T-helper 1 cell (primary cell): ENCODE measurements around the gene LYPD5.
A peak's percentile ranks its signal among the peaks of the same experiment; 100 is the strongest.

Experiments used
- DNase-seq, 5 donors: peaks; one replicate each; pipeline ENCODE4 v3.0.0-alpha.2; 2012 to 2020

Gene LYPD5

DNA sequence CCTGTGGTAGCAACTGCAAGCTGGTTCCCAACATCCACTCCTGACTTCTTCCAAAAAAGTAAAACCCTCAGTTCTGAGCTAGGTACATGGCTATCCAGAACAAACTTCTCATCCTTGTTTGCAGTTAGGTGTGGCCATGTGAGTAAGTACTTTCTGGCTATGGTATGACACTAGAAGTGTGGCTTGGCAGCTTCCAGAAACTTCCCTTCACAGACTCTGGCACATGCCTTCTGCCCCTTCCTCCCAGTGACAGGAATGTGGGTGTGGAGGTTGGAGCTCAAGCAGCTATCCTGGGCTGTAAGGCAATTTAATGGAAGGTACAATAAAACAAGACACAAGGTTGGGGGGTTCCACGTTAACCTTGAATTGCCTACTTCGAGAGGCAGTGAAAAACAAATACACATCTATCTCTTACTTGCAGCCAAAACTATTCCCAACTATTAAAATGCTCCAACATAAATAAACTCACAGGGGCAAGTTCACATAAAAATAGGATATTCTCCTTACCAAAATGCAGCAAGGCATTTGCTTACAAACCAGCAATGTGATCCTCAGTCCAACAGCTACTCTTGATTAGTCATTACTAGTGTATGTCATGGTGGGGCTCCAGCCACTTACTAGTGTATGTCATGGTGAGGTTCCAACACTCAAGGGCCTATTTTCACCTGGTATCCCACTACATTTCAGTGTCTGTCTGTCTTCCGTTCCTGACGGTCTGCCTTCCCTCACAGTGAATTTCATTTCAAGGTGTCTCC, 50.6 kb downstream of the LYPD5 start:
- DNase-seq, result peak in 1 of 5 donors; percentile 28

DNA sequence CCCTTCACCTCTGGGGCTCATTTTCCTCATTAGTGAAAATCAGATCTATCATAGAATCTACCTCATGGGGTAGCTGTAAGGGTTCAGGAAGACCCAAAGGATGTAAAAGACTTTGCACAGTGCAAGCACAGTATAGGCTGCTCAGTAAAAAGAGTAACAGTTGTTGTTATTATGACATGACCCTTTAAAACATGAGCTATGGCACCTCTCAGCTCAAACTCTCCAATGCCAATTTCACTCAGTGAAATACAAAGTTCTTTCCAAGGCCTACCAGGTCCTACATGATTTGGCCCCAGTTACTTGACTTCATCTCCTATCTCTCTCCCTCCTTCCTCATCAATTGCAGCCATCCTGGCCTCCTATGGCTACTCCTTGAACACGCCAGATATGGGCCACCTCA, 52.3 kb downstream of the LYPD5 start:
- no peak for DNase-seq

DNA sequence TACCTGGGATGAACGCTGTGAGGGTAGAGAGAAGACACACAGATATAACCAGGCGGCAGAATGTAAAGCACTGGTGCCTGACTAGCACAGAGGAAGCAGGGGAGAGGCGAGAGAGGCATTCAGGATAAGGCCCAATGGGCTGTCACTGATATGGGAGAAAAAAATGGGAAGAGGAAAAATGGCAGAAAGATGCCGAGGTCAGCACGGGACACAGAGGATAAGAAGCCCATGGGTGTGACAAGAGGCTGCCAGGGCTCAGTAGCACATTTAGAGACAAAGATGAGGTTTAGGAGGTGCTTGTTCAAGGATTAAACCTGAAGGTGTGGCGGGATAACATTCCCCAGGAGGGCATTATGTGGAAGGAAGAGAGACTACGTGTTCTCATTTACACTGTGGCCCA, 53.1 kb downstream of the LYPD5 start:
- no peak for DNase-seq

DNA sequence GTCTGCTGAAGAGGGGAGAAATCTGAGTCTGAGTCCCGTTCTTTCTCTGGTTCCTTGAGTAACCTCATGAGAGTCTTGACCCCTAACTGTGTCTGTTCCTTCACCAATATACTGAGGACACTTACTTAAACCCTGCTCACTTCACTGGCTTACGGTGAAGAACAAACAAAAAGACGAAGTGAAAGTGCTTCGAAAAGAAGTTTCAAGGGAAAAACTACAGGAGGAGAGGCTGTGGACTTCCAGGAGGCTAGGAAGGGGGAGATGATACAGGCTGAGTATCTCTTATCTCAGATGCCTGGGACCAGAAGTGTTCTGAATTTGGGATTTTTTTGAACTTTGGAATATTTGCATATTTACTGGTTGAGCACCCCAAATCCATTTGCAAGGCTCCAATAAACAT, 53.6 kb downstream of the LYPD5 start:
- no peak for DNase-seq

DNA sequence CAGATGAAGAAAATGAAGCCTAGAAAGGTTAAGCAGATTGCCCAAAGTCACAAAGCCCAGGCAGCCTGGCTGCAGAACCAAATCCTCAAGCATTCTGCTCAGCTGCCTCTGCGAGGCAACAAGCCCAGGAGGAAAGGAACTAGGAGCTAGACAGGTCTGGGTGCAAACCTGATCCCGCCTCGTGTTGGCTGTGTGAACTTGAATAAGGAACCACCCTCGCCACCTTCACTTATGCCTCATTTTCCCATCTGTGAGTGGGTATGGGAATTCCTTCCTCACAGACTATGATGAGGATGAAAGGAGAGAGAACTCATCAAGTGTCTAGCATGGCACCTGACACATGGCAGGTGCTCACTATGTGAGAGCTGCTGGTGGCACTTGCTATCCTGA, 54.0 kb downstream of the LYPD5 start:
- no peak for DNase-seq

DNA sequence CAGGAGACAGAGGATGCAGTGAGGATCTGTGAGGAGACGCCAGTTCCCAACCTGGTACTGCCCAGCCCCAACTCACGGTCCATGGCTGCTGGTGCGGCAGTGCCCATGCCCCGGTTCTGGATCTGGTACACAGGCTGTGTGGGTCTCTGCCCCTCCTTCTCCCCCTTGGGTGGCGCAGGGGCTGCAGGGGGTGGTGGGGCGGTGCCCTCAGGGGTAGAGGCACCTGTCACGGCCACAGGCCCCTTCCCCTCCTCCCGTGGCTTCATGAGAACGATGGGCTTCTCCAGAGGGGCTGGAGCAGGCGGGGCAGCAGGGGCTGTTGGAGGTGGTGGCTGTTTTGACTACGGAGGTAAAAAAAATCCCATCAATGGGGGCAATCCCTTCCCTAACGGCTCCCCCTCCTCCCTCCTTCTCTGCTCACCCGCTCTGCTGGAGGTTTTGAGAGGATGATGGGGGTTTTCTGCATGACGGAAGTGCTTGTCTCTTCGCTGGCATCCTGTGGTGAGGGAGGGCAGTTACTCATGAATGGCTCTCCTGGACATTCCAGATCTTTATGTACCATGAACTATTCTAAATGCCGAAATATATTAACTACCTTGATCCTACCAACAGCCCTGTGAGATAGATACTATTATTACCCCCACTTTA, 54.6 kb downstream of the LYPD5 start:
- DNase-seq, result peak in 1 of 5 donors; percentile 23
